ENCODE results near the gene CIB4.

Gene CIB4

GRCh38 chr2:26670931-26671460, 29.8 kb upstream of the CIB4 start:
- Histone ChIP-seq H3K27me3 (ENCODE audit: control insufficient read depth in 1 of 2, insufficient read depth in 1 of 2, low read length in 2 of 2) (peaks cover 30 to 69% of the 10 kb centered on the region in 2 experiments), H3K79me1 (replicated peaks; ENCODE audit: low read length, poor library complexity, severe bottlenecking) (no peaks in the 10 kb centered on the region), H3K4me2 (ENCODE audit: low read length, poor library complexity, severe bottlenecking) (no peak overlapping the region), H3K4me1 (ENCODE audit: control insufficient read depth, insufficient read depth, low read depth, low read length) (no peaks in the 10 kb centered on the region), H3K4me3 (ENCODE audit: insufficient read depth in 1 of 2, low read depth in 1 of 2, low read length in 2 of 2) (no peak overlapping the region), H3K23ac (ENCODE audit: low read length in 2 of 2) (no peak overlapping the region), H3K9me3 (ENCODE audit: control insufficient read depth, low read length) (no peaks in the 10 kb centered on the region), H3K9ac (ENCODE audit: low read length) (no peak overlapping the region), H4K8ac (ENCODE audit: low read length) (no peak overlapping the region), H2AFZ (ENCODE audit: low read depth, low read length) (no peak overlapping the region), H2BK12ac (ENCODE audit: low read length in 2 of 2) (no peak overlapping the region), H3K27ac (ENCODE audit: low read length, poor library complexity, severe bottlenecking) (no peak overlapping the region), H3K18ac (ENCODE audit: low read depth in 1 of 2, low read length in 2 of 2) (no peak overlapping the region), H4K91ac (ENCODE audit: low read length) (no peak overlapping the region), H2AK5ac (ENCODE audit: low read length, severe bottlenecking) (no peak overlapping the region), H2BK120ac (ENCODE audit: low read depth, low read length) (no peak overlapping the region), H2BK5ac (ENCODE audit: low read depth, low read length, poor library complexity, severe bottlenecking) (no peak overlapping the region), H2BK15ac (ENCODE audit: low read depth, poor library complexity, severe bottlenecking) (no peak overlapping the region), H3K14ac (ENCODE audit: low read length in 2 of 2) (no peak overlapping the region), H3K4ac (ENCODE audit: low read depth in 1 of 2, low read length in 2 of 2) (no peak overlapping the region), H3K36me3 (ENCODE audit: control insufficient read depth in 1 of 2, insufficient read depth in 2 of 2, low read depth in 1 of 2, low read length in 2 of 2) (no peaks in the 10 kb centered on the region)
- no peak for DNase-seq
- 84% methylated on average over 5 of the region's 5 CpGs for WGBS

DNA sequence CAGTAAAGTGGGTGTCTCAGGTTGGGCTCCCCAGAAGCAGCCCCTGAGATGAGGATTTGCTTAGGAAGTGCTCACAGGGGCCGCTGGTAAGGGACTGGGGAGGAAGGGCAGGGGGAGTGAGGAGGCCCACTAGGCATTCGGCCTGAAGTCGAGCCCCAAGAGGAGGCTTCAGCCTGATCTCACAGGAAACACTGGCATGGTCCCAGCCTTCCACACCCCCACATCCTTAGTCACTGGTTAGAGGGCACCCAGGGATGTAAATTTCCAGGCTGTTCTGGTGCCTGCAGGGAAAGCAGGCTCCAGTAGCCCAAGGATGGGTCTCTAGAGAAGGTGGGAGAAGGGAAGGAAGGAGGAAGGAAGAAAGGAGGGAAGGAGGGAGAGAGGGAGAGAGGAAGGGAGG, 29.0 kb upstream of the CIB4 start:
- no peak overlapping the region for H3K27ac ChIP-seq (ENCODE audit: low read length, poor library complexity, severe bottlenecking)
- no peak overlapping the region for H2BK5ac ChIP-seq (ENCODE audit: low read depth, low read length, poor library complexity, severe bottlenecking)
- no peak overlapping the region for H2BK12ac ChIP-seq (ENCODE audit: low read length in 2 of 2)
- no peaks in the 10 kb centered on the region for H3K4me1 ChIP-seq (ENCODE audit: control insufficient read depth, insufficient read depth, low read depth, low read length)
- no peak overlapping the region for H4K8ac ChIP-seq (ENCODE audit: low read length)
- H3K14ac ChIP-seq (ENCODE audit: low read length in 2 of 2) = no peak overlapping the region
- WGBS = 25% methylated on average over 1 of the region's 3 CpGs
- H4K91ac ChIP-seq (ENCODE audit: low read length) = no peak overlapping the region
- no peak for DNase-seq
- H3K36me3 ChIP-seq (ENCODE audit: control insufficient read depth in 1 of 2, insufficient read depth in 2 of 2, low read depth in 1 of 2, low read length in 2 of 2) = no peaks in the 10 kb centered on the region
- no peak overlapping the region for H2AK5ac ChIP-seq (ENCODE audit: low read length, severe bottlenecking)
- no peaks in the 10 kb centered on the region for H3K79me1 ChIP-seq (replicated peaks; ENCODE audit: low read length, poor library complexity, severe bottlenecking)
- H3K4ac ChIP-seq (ENCODE audit: low read depth in 1 of 2, low read length in 2 of 2) = no peak overlapping the region
- H3K4me3 ChIP-seq (ENCODE audit: insufficient read depth in 1 of 2, low read depth in 1 of 2, low read length in 2 of 2) = no peak overlapping the region
- peaks cover 30 to 69% of the 10 kb centered on the region in 2 experiments for H3K27me3 ChIP-seq (ENCODE audit: control insufficient read depth in 1 of 2, insufficient read depth in 1 of 2, low read length in 2 of 2)
- H3K9me3 ChIP-seq (ENCODE audit: control insufficient read depth, low read length) = no peaks in the 10 kb centered on the region
- no peak overlapping the region for H2AFZ ChIP-seq (ENCODE audit: low read depth, low read length)
- H3K18ac ChIP-seq (ENCODE audit: low read depth in 1 of 2, low read length in 2 of 2) = no peak overlapping the region
- no peak overlapping the region for H3K9ac ChIP-seq (ENCODE audit: low read length)
- no peak overlapping the region for H2BK120ac ChIP-seq (ENCODE audit: low read depth, low read length)
- no peak overlapping the region for H2BK15ac ChIP-seq (ENCODE audit: low read depth, poor library complexity, severe bottlenecking)
- no peak overlapping the region for H3K4me2 ChIP-seq (ENCODE audit: low read length, poor library complexity, severe bottlenecking)
- H3K23ac ChIP-seq (ENCODE audit: low read length in 2 of 2) = no peak overlapping the region

DNA sequence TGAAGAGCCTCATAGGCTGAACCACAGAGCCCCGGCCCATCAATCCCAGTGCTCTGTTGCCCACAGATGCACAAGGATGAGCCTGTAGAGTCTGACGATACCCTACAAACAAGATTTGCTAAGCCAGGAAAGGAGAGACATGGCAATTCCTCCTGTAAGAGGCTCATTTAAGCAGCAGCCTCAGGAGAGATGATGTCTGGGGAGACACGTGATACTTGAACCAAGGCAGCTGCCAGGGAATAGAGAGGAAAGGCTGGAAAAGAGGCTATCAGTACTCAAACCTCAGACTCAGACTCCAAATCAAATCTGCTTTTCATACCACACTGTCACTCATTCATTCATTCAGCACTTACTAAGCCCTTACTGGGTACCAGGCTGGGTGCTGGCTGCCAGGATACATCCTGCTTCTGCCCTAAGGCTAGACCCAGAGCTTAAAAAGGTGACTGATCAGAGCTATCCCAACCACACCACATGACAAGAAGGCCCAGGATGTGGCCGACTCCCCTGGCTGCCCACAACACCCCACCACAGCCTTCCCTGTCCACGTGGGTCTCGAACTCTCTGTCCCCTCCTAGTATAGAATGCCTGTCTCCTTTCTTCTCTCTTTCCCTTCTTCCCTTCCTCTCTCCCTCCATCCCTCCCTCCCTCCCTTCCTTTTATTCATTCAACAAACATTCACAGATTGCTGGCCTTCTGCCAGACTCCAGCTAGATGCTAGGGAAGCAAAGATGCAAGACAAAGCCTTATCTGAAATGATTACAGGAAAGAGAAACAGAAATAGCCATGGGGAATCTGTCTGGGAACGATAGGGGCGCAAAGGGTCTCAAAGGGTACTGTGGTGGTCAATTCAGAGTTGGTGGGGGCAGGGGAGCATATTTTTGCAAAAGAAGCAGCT, 27.9 kb upstream of the CIB4 start:
- Histone ChIP-seq H4K91ac (ENCODE audit: low read length) (no peak overlapping the region), H3K18ac (ENCODE audit: low read depth in 1 of 2, low read length in 2 of 2) (no peak overlapping the region), H3K4me1 (ENCODE audit: control insufficient read depth, insufficient read depth, low read depth, low read length) (no peaks in the 10 kb centered on the region), H4K8ac (ENCODE audit: low read length) (no peak overlapping the region), H2AK5ac (ENCODE audit: low read length, severe bottlenecking) (no peak overlapping the region), H3K9ac (ENCODE audit: low read length) (no peak overlapping the region), H3K4me2 (ENCODE audit: low read length, poor library complexity, severe bottlenecking) (no peak overlapping the region), H2BK120ac (ENCODE audit: low read depth, low read length) (no peak overlapping the region), H3K36me3 (ENCODE audit: control insufficient read depth in 1 of 2, insufficient read depth in 2 of 2, low read depth in 1 of 2, low read length in 2 of 2) (no peaks in the 10 kb centered on the region), H2AFZ (ENCODE audit: low read depth, low read length) (no peak overlapping the region), H2BK15ac (ENCODE audit: low read depth, poor library complexity, severe bottlenecking) (no peak overlapping the region), H3K79me1 (replicated peaks; ENCODE audit: low read length, poor library complexity, severe bottlenecking) (no peaks in the 10 kb centered on the region), H3K27me3 (ENCODE audit: control insufficient read depth in 1 of 2, insufficient read depth in 1 of 2, low read length in 2 of 2) (peaks cover 26 to 61% of the 10 kb centered on the region in 2 experiments), H3K14ac (ENCODE audit: low read length in 2 of 2) (no peak overlapping the region), H3K27ac (ENCODE audit: low read length, poor library complexity, severe bottlenecking) (no peak overlapping the region), H3K23ac (ENCODE audit: low read length in 2 of 2) (no peak overlapping the region), H2BK5ac (ENCODE audit: low read depth, low read length, poor library complexity, severe bottlenecking) (no peak overlapping the region), H3K4me3 (ENCODE audit: insufficient read depth in 1 of 2, low read depth in 1 of 2, low read length in 2 of 2) (peak overlapping the region in 1 of 2 experiments; percentile 8), H3K4ac (ENCODE audit: low read depth in 1 of 2, low read length in 2 of 2) (no peak overlapping the region), H3K9me3 (ENCODE audit: control insufficient read depth, low read length) (no peaks in the 10 kb centered on the region), H2BK12ac (ENCODE audit: low read length in 2 of 2) (no peak overlapping the region)
- DNase-seq = no peak
- 87% methylated on average over 7 of the region's 8 CpGs for WGBS

- WGBS = 83% methylated on average over 4 of the region's 4 CpGs
- H2AFZ ChIP-seq (ENCODE audit: low read depth, low read length) = no peak overlapping the region
- H3K4ac ChIP-seq (ENCODE audit: low read depth in 1 of 2, low read length in 2 of 2) = no peak overlapping the region
- no peak overlapping the region for H2AK5ac ChIP-seq (ENCODE audit: low read length, severe bottlenecking)
- no peak overlapping the region for H3K4me2 ChIP-seq (ENCODE audit: low read length, poor library complexity, severe bottlenecking)
- DNase-seq = no peak
- no peak overlapping the region for H3K9ac ChIP-seq (ENCODE audit: low read length)
- H3K18ac ChIP-seq (ENCODE audit: low read depth in 1 of 2, low read length in 2 of 2) = no peak overlapping the region
- H3K14ac ChIP-seq (ENCODE audit: low read length in 2 of 2) = no peak overlapping the region
- H2BK120ac ChIP-seq (ENCODE audit: low read depth, low read length) = no peak overlapping the region
- H3K4me3 ChIP-seq (ENCODE audit: insufficient read depth in 1 of 2, low read depth in 1 of 2, low read length in 2 of 2) = no peak overlapping the region
- H3K36me3 ChIP-seq (ENCODE audit: control insufficient read depth in 1 of 2, insufficient read depth in 2 of 2, low read depth in 1 of 2, low read length in 2 of 2) = no peaks in the 10 kb centered on the region
- H2BK5ac ChIP-seq (ENCODE audit: low read depth, low read length, poor library complexity, severe bottlenecking) = no peak overlapping the region
- no peak overlapping the region for H2BK15ac ChIP-seq (ENCODE audit: low read depth, poor library complexity, severe bottlenecking)
- no peaks in the 10 kb centered on the region for H3K4me1 ChIP-seq (ENCODE audit: control insufficient read depth, insufficient read depth, low read depth, low read length)
- no peak overlapping the region for H4K8ac ChIP-seq (ENCODE audit: low read length)
- H3K23ac ChIP-seq (ENCODE audit: low read length in 2 of 2) = peak overlapping the region in 1 of 2 experiments; percentile 51
- no peak overlapping the region for H2BK12ac ChIP-seq (ENCODE audit: low read length in 2 of 2)
- H3K27me3 ChIP-seq (ENCODE audit: control insufficient read depth in 1 of 2, insufficient read depth in 1 of 2, low read length in 2 of 2) = peaks cover 17 to 51% of the 10 kb centered on the region in 2 experiments
- H3K27ac ChIP-seq (ENCODE audit: low read length, poor library complexity, severe bottlenecking) = no peak overlapping the region
- peaks cover 2% of the 10 kb centered on the region for H3K9me3 ChIP-seq (ENCODE audit: control insufficient read depth, low read length)
- no peaks in the 10 kb centered on the region for H3K79me1 ChIP-seq (replicated peaks; ENCODE audit: low read length, poor library complexity, severe bottlenecking)
- no peak overlapping the region for H4K91ac ChIP-seq (ENCODE audit: low read length)
These were observed 26.9 kb upstream of the CIB4 start for GRCh38 chr2:26668041-26668440.
